ENCODE data around the gene DTNBP1. TPM values are rescaled to one million over a fixed set of nuclear protein-coding genes. Genes with fewer than 3 reads are reported as not detected.

Gene DTNBP1
- total RNA-seq, 1 donor = 2.2 TPM

- TF ChIP-seq CTCF (IDR thresholded peaks at IDR 0.05; ENCODE audit: insufficient read depth, low read depth, low read length) = no peak
- H3K4me3 ChIP-seq (ENCODE audit: low read depth, low read length) = no peak overlapping the region
- peak; percentile 87 for DNase-seq (ENCODE audit: low read depth)
Observed at GRCh38 chr6:15595461-15596173, 67.2 kb downstream of the DTNBP1 start.

GRCh38 chr6:15594512-15595259, 68.1 kb downstream of the DTNBP1 start:
- DNase-seq (ENCODE audit: low read depth) = no peak
- no peak overlapping the region for H3K4me3 ChIP-seq (ENCODE audit: low read depth, low read length)
- TF ChIP-seq CTCF (IDR thresholded peaks at IDR 0.05; ENCODE audit: insufficient read depth, low read depth, low read length) = no peak

GRCh38 chr6:15593798-15594197, 69.0 kb downstream of the DTNBP1 start:
- DNase-seq (ENCODE audit: low read depth) = peak; percentile 41
- H3K4me3 ChIP-seq (ENCODE audit: low read depth, low read length) = no peak overlapping the region
- no peak for TF ChIP-seq CTCF (IDR thresholded peaks at IDR 0.05; ENCODE audit: insufficient read depth, low read depth, low read length)

GRCh38 chr6:15592610-15593009, 70.2 kb downstream of the DTNBP1 start:
- H3K4me3 ChIP-seq (ENCODE audit: low read depth, low read length) = no peak overlapping the region
- TF ChIP-seq CTCF (IDR thresholded peaks at IDR 0.05; ENCODE audit: insufficient read depth, low read depth, low read length) = no peak
- DNase-seq (ENCODE audit: low read depth) = no peak

- peak; percentile 37 for DNase-seq (ENCODE audit: low read depth)
- H3K4me3 ChIP-seq (ENCODE audit: low read depth, low read length) = no peak overlapping the region
- TF ChIP-seq CTCF (IDR thresholded peaks at IDR 0.05; ENCODE audit: insufficient read depth, low read depth, low read length) = no peak
Observed at GRCh38 chr6:15588971-15589634, 73.7 kb downstream of the DTNBP1 start.

- H3K4me3 ChIP-seq (ENCODE audit: low read depth, low read length) = no peak overlapping the region
- no peak for TF ChIP-seq CTCF (IDR thresholded peaks at IDR 0.05; ENCODE audit: insufficient read depth, low read depth, low read length)
- DNase-seq (ENCODE audit: low read depth) = no peak
Observed at GRCh38 chr6:15586503-15586902, 76.3 kb downstream of the DTNBP1 start.
